Activated CD8-positive, alpha-beta memory T cell treated with anti-CD3 and anti-CD28 coated beads for 36 hours (primary cell): ENCODE measurements around the gene PSTPIP1. TPM values are rescaled to one million over a fixed set of nuclear protein-coding genes. Genes with fewer than 3 reads are reported as not detected.

Experiments used
- CTCF ChIA-PET: fragments of 350-600 bp; sonication (Branson Sonifier 250); formaldehyde crosslinking; loops from one replicate; lab custom pipeline; 2021; ENCODE audit warnings: antibody characterized with exemption; lab: Charles Lee
- POLR2A ChIA-PET: fragments of 350-600 bp; sonication (Branson Sonifier 250); formaldehyde crosslinking; loops from one replicate; lab custom pipeline; 2021; ENCODE audit warnings: antibody characterized with exemption; lab: Charles Lee
- total RNA-seq, 2 experiments: library from RNA; stranded (reverse); gene quantifications; one replicate each; pipeline ENCODE4 v1.2.3, GENCODE V29; 2021

The PSTPIP1 gene
- total RNA-seq, 2 experiments from 2014 or later: 137 TPM

DNA sequence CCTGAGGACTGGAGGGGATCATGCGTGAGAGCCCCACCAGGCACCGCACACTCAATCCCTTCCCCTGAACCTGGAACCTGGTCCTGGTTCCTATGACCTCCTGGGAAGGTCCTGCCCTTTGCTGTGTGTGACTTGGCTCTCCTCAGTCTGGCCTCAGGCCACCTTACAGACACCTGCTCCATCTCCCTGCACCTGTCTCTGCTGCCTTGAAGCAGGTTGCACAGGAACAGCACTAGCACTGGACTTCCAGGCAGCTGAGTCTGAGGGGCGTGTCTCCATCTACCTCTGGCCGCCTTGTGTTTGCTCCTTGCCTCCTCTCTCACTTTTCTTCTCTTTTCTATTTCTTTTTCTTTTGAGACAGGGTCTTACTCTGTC lies 15.4 kb downstream of the PSTPIP1 start:
- POLR2A ChIA-PET: no interaction called here
- CTCF ChIA-PET: interaction anchor here (0.6 to 1.4 kb wide), 2 partner anchors 9 to 30 kb away, joined by 4 to 5 read pairs; no protein-coding TSS in a partner anchor

DNA sequence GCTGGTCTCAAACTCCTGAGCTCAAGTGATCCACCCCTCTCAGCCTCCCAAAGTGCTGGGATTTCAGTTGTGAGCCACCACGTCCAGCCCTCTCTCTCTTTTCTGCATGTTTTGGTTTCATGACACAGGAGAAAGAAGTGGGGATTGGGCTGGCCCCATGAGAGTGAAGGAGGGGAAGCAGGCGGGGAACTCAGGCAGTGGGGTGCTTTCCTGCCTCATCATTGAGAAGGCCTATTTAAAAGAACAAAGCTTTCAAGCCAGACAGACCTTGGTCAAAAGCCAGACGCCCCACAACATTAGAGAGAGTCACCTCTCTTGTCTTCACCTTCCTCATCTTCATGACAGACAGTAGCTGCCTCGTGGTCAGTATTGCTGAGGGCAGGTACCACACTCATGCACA lies 15.9 kb downstream of the PSTPIP1 start:
- ChIA-PET CTCF (interaction anchor here (0.6 to 1.4 kb wide), 3 partner anchors 9 to 30 kb away, joined by 3 to 5 read pairs (median 4); no protein-coding TSS in a partner anchor), POLR2A (no interaction called here)

DNA sequence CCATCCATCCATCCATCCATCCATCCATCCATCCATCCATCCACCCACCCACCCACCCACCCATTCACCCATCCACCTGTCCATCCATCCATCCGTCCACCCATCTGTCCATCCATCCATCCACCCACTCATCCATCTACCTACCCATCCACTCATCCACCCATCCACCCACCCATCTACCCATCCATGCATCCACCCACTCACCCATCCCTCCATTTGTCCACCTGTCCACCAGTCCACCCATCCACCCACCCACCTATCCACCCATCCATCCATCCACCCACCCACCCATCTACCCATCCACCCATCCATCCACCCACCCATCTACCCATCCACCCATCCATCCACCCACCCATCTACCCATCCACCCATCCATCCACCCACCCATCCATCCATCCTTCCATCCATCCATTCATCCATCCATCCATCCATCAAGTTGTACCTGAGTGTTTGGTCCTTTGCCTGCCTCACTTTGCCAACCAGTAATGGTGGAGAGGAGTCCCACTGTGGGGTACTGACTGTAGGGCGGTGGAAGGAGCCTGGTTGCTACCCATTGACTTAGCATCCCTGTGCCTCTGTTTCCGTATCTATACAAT lies 17.3 kb downstream of the PSTPIP1 start:
- ChIA-PET POLR2A (no interaction called here), CTCF (interaction anchor here (1.3 to 2.2 kb wide), 3 partner anchors 9 to 15 kb away, joined by 7 to 13 read pairs (median 12); no protein-coding TSS in a partner anchor)

DNA sequence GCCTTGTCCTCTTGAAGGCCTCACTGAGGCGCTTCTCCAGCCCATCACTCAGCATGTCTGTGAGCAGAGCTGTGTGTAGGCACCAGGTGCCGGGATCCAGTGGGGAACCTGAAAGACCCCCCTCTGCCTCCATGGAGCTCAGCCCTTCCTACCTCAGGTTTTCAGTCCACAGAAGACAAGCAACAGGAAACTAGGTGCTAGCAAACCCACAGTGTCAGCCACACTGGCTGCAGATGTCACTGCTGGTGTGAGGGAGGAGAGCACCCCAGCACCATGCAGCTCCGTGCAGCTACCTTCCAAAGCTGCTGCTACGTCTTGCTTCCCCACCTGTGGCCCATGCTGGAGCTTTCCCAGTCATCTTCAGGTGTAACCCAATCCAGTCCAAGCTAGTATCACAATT lies 17.9 kb downstream of the PSTPIP1 start:
- POLR2A ChIA-PET: interaction anchor here (0.8 to 1.4 kb wide), 3 partner anchors 9 to 18 kb away, joined by 3 to 4 read pairs (median 4); partner anchors contain the start of gene PSTPIP1
- CTCF ChIA-PET: interaction anchor here (0.9 to 2.2 kb wide), 6 partner anchors 9 to 37 kb away, joined by 3 to 13 read pairs (median 6); partner anchors contain the start of gene PSTPIP1

DNA sequence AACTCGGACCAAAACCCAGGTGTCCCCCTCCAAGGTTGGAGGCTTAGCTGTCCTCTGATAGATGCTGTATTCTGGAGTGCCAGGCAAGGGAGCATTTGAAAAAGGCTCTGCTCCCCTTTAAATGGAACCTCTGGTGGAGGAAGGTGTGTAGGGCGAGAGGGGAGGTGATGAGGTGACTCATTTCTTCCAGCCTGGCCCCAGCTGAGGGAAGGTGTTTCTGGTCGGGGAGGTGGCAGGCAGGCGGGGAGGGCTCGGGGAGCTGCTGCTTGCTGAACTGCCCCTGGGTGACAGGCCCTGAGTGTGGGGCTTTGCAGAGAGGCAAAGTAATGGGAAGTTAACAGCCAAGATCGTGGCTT lies 18.8 kb downstream of the PSTPIP1 start:
- ChIA-PET POLR2A (interaction anchor here (0.6 to 1.4 kb wide), 4 partner anchors 9 to 19 kb away, joined by 3 to 4 read pairs (median 3); partner anchors contain the start of gene PSTPIP1), CTCF (interaction anchor here (0.9 to 2.2 kb wide), 7 partner anchors 10 to 57 kb away, joined by 3 to 13 read pairs (median 5); partner anchors contain the start of genes PSTPIP1 and TSPAN3)

DNA sequence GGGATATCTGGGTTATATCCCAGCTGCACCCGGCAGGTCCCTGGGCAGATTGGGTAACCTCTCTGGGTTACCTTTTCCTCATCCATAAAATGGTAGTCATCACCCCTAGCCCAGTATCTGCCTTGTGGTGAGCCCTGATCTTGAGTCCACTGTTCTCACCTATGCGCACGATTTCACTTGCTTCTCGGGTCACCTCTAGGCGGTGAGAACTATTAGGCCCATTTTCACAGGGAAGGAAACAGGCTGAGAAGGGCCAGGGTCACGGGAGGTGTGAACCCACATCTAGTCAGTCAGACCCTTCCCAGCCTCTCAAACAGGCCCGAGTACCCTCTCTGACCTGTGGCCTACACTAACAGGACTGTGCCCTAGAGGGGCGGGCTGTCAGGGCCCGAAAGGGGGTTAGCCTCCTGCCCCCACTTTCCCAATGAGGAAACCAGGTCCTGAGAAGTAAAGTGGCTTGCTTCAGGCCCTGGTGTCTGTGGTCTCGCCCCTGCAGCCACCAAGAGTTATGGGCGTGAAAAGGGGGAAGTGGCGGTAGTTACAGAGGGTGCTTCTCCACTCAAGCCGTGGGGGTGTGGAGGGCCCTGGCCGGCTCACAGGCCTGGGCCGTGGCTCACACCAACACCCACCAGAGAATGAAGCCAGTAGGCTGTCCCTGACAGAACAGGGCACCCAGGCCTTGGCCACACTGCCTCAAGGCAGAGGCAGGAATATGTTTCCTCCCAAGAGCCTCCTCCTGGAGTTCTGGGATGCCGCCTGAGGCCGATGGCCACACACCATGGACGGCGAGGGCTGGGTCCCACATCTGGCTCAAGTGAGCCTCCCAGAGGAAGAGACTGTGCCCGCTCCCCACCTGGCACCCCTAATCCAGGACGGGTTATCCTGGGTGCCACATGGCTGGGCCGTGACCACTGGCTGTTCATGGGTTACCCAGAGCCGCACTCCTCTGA lies 19.5 kb downstream of the PSTPIP1 start:
- ChIA-PET CTCF (interaction anchor here (1.2 to 2.2 kb wide), 5 partner anchors 9 to 57 kb away, joined by 3 to 13 read pairs (median 5); partner anchors contain the start of gene TSPAN3), POLR2A (interaction anchor here (0.6 to 1.4 kb wide), 4 partner anchors 8 to 19 kb away, joined by 3 to 4 read pairs (median 3); partner anchors contain the start of gene PSTPIP1)

DNA sequence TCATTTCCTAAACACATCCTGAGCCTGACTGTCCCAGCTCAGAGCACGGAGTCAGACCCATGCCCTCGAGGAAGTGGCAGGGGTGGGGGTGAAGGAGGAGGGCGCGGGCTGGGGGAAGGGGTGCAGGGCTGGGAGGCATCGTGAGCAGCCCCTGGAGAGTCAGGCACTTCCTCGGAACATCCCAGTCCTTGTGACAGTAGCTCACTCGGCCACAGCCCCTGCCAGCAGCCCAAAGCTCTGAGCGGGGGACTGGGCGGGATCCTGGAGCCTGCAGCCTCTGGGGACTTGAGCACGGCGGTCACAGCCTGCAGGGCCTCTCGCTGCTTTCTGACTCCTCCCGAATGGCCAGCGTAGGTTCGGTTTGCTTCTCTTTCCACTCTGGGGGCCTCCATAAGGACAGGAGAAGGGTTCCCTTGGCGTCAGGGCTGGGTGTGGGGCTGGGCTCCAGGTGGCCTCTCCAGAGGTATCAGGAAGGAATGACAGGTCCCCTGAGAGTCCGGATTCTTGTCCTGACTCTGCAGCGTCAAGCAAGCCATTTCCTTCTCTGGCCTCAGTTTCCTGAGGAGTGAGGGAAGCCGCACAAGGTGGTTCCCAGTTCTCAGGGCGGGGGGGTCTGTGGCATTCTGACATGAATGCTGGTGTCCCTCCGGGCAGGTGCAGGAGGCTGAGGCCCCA lies 20.9 kb downstream of the PSTPIP1 start:
- POLR2A ChIA-PET: interaction anchor here (0.5 to 5.4 kb wide), 2 partner anchors 19 to 1818 kb away, joined by 5 to 43 read pairs; partner anchors contain the start of gene PSTPIP1
- CTCF ChIA-PET: interaction anchor here (0.7 to 2.5 kb wide), 5 partner anchors 8 to 46 kb away, joined by 3 to 10 read pairs (median 4); no protein-coding TSS in a partner anchor

DNA sequence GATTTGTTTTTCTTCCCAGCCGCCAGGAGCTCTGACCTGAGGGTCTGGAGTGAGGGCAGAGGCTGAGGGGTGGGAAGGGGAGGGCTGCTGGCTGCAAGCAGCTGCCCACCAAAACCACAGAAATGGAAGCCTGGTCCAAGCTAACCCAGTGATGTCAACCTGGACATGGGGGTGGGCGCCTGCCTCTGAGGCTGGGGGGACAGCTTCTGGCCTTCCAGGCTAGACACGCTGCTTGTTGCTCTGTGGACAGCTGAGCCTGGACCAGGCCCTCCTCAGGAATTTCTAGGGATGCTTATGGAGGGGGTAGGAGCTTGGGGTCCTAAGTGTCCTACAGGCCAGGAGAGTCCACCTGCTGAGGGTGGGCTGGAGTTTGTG lies 21.4 kb downstream of the PSTPIP1 start:
- ChIA-PET CTCF (interaction anchor here (0.7 to 2.5 kb wide), 6 partner anchors 7 to 47 kb away, joined by 3 to 10 read pairs (median 4); no protein-coding TSS in a partner anchor), POLR2A (interaction anchor here (5.4 kb wide), 1 partner anchor 20 kb away, joined by 43 read pairs; the partner anchor contains the start of gene PSTPIP1)

DNA sequence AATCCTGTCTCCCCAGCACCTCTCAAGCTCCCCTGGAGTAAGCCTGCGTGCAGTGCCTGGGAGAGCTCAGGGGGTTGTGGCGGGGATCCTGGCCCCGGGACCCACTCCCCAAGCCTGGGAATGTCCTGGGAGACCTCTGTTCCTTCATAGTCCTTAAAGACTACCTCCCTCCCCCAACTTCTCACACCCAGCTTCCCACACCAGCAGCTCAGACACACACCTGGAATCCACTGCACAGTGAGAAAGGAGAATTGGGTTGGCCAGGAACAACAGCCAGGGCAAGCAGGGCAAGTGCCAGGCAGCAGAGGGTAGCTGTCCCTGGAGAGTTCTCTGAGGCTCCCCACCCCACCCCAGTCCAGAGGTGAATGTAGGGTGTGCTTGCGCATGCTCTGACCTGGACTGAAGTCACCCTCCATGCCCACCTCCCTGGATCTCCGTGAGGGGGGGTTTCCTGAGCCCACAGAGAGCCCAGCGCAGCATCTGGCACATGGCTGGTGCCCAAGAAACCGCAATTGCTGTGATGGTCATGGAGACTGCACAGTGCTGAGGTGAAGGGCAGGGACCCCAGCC lies 22.2 kb downstream of the PSTPIP1 start:
- CTCF ChIA-PET: interaction anchor here (0.6 to 2.5 kb wide), 5 partner anchors 14 to 272 kb away, joined by 3 to 10 read pairs (median 3); no protein-coding TSS in a partner anchor
- POLR2A ChIA-PET: interaction anchor here (0.7 to 5.4 kb wide), 2 partner anchors 21 to 30 kb away, joined by 3 to 43 read pairs; partner anchors contain the start of gene PSTPIP1

DNA sequence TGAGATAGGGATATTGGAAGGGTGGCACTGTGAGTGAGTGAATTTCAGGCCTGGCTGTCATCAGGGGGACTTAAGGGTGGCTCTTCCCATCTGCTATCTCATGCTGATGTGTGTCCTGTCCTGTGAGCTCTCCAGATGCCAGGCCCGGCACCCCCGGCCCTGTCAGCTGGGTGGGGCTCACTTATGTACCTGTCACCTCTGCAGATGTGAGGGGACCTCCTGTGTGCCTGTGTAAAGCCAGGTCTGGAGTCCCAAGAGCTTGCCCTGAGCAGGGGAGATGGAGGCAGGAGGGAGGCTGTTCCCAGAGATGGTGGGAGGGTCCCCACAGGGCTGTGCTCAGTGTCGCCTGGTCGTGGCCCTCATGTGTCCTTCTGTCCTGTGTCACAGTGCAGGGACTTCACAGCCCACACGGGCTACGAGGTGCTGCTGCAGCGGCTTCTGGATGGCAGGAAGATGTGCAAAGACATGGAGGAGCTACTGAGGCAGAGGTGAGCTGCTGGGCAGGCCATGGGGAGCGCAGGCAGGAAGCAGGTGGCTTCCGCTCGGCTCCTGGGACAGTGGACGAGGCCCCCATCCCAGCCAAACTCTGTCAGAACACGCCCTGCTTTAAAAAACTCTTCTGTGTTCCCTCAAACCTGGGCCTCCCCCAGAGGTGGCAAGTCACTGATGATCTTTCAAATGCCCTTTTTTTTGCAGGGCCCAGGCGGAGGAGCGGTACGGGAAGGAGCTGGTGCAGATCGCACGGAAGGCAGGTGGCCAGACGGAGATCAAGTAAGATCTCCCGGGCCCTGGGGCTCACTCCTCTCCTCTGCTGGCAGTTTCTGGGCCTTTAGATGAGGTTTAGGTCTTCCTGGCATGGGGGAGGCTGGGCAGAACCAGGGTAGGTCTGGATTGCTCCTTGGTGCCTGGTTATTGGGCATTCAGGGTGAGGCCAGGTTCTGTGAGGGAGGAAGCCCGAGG lies 23.1 kb downstream of the PSTPIP1 start:
- POLR2A ChIA-PET: interaction anchor here (0.7 to 5.4 kb wide), 2 partner anchors 22 to 31 kb away, joined by 3 to 43 read pairs; partner anchors contain the start of gene PSTPIP1
- CTCF ChIA-PET: interaction anchor here (0.9 to 2.5 kb wide), 5 partner anchors 13 to 45 kb away, joined by 3 to 10 read pairs (median 3); partner anchors contain the start of gene PSTPIP1

DNA sequence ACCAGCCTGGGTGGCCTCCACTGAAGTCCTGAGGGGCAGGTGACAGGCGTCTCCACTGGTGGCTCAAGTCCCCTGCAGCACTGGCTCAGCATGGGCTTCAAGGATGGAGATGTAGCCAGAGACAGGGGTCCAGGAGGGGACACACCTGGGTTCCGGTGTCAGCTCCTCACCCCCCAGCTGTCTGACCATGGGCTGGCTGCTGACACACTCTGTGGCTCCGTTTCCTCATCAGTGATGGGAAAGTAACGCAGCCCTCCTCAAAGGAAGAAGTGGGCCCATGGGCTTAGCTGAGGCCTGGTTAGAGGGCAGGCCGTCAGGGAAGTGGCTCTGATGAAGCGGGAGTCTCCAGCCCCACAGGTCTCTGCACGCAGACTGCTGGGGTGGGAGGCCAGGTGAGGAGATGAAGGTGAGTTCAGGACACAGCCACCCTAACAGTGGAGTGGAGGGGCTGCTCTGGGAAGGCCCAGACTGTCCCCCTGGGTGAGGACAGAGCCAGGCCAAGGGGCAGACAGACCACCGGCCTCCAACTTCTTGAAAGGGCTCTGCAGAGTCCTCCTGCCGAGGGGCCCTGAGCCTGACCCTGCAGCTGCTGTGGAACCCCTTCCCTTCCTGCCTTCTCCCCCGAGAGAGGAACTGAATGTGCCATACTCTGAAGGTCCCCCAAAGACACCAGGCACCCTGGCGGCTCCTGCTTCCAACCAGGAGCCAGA lies 24.0 kb downstream of the PSTPIP1 start:
- POLR2A ChIA-PET: interaction anchor here (0.6 to 5.4 kb wide), 3 partner anchors 13 to 23 kb away, joined by 3 to 43 read pairs (median 4); partner anchors contain the start of gene PSTPIP1
- CTCF ChIA-PET: interaction anchor here (1.1 to 1.4 kb wide), 3 partner anchors 8 to 24 kb away, joined by 3 to 4 read pairs (median 4); partner anchors contain the start of gene PSTPIP1

DNA sequence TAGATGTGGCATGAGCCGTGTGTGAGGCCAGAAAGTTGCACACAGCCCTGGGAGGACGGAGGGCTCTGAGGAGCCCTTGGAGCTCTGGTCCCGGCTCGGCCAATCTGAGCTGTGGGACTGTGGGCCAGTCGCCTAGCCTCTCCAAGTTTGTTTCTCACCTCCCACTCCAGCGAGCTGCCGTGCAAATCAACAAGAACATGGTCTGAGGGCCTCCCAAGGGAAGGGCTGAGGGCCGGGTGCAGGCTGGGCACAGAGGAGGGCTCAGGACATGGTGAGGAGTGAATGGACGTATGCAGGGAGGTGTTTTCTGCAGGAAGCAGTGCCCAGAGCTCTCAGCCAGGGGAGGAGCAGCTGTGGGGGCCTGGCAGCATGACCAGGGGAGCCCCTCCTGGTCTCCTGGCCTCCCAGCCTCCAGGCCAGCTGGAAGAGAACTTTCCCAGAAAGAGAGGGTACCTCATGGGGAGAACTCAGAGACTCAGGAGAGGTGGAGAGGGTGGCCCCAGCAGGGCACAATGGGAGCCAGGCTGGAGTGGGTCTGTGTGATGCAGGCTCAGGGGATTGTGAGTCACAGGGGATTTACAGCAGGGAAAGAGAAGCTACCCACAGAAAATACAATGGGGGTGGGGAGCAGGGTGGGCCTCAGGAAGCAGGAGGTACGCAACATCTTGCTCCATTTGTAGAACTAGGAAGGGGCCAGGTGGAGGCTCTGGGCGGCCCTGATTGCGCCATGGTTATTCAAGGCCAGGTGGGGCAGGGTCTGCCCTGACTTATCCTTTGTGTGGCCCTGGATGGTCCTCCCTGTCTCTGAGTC lies 24.8 kb downstream of the PSTPIP1 start:
- CTCF ChIA-PET: interaction anchor here (0.8 to 1.4 kb wide), 4 partner anchors 9 to 78 kb away, joined by 3 to 4 read pairs (median 4); no protein-coding TSS in a partner anchor
- POLR2A ChIA-PET: interaction anchor here (0.8 to 5.4 kb wide), 2 partner anchors 13 to 23 kb away, joined by 3 to 43 read pairs; partner anchors contain the start of gene PSTPIP1

DNA sequence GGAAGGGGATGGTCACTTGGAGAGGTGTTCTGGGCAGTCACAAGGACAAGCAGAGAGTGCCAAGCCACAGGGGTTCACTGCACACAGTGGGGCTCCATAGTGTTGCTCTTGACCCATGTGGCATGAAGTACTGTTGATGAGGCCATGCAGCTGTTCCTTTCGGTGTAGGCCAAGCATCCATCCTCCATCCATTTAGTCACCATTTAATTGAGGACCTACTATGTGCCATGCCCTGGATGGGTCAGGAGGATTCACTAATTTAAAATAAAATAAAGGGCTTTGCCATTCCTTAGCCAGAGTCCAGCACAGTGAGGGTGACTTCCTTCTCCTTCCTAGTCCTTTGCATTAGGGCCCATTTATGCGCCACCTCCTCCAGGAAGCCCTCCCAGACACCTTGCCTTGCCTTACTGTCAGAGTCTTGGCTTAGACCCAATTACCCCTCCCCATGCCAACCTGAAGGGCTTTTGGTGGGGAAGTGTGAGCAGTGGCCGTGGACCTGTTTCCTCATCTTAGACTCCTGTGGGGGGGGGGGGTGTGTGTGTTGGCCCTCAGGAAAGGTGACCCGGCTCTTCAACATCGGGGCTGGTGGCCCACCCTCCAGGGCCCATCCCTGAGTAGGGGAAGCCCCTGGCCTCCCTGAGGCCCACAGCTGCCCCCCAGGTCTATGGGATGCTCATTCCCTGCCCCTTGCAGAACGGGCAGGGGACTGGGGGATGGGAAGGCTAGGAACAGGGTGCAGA lies 25.6 kb downstream of the PSTPIP1 start:
- CTCF ChIA-PET: interaction anchor here (0.8 to 1.4 kb wide), 4 partner anchors 9 to 79 kb away, joined by 3 to 4 read pairs (median 4); no protein-coding TSS in a partner anchor
- POLR2A ChIA-PET: interaction anchor here (5.4 kb wide), 1 partner anchor 24 kb away, joined by 43 read pairs; the partner anchor contains the start of gene PSTPIP1

DNA sequence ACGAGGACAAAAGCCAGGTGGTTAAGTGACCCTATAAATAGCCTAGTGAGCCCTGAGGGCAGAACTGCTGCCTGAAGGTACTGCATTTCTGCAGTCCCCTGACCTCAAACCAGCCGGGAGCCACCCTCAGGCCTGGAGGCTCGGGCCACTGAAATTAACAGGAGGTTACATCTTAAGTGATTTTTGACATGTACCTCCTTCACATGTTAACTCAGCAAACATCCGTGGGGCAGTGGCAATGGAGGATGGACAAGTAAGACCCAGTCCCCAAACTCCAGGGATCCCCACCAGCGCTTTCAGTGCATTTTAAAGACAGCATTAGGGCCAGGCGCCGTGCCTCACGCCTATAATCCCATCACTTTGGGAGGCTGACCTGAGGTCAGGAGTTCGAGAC lies 26.2 kb downstream of the PSTPIP1 start:
- CTCF ChIA-PET: no interaction called here
- POLR2A ChIA-PET: no interaction called here
